Gastrocnemius medialis (tissue), 4 donors: ENCODE results near the gene SMIM45.

Experiments used
- ATAC-seq, 2 donors: fragments of 150-250 bp; one replicate each; pipeline ENCODE4 v1.9.1; 2016
- DNase-seq, 2 donors: peaks; one replicate each; pipeline ENCODE4 v3.0.0-alpha.2; 2019
- H3K27ac ChIP-seq, 4 donors: fragments of 200-600 bp; sonication (generic); 1 replicate in 1 of 4; 2 replicates in 3 of 4; pipeline ENCODE4 v1.5.1; 2016 to 2018; ENCODE audit warnings: mild to moderate bottlenecking in 2 of 4, moderate library complexity in 1 of 4
- H3K27me3 ChIP-seq, 3 donors: fragments of 200-600 bp; sonication (generic) in 2 of 3; 1 replicate in 1 of 3; 2 replicates in 2 of 3; pipeline versions ENCODE4 v1.5.1 to v1.6.0; 2016 to 2019; ENCODE audit warnings: mild to moderate bottlenecking in 1 of 3, moderate library complexity in 1 of 3
- H3K36me3 ChIP-seq, 2 donors: fragments of 200-600 bp; sonication (generic) in 1 of 2; one replicate each; pipeline ENCODE4 v1.5.1; 2017 to 2018
- H3K4me1 ChIP-seq, 2 donors: fragments of 200-600 bp; sonication (generic) in 1 of 2; one replicate each; pipeline ENCODE4 v1.5.1; 2016 to 2017; ENCODE audit warnings: mild to moderate bottlenecking in 2 of 2
- H3K4me3 ChIP-seq, 4 donors: fragments of 200-600 bp; sonication (generic) in 3 of 4; 1 replicate in 1 of 4; 2 replicates in 3 of 4; pipeline ENCODE4 v1.5.1; 2016 to 2019; ENCODE audit warnings: mild to moderate bottlenecking in 2 of 4
- H3K9me3 ChIP-seq, 3 donors: fragments of 200-600 bp; sonication (generic) in 2 of 3; 1 replicate in 1 of 3; 2 replicates in 2 of 3; pipeline ENCODE4 v1.5.1; 2016 to 2019
- POLR2A ChIP-seq, 2 donors: fragments of 450-650 bp; IDR thresholded peaks; one replicate each; pipeline ENCODE4 v1.6.1; 2017; ENCODE audit warnings: antibody characterized with exemption in 2 of 2, mild to moderate bottlenecking in 2 of 2, moderate library complexity in 2 of 2
- in situ Hi-C, 4 donors: fragments of 200-750 bp; cut with MboI; loops; one replicate each; pipeline versions ENCODE4 v1.15.0 to v1.8.0; 2017; ENCODE audit warnings: low sequenced_read_pairs in 4 of 4
- intact Hi-C: fragments of 100-400 bp; cut with DNase I; formaldehyde crosslinking; loops from one replicate; pipeline ENCODE4 v1.15.1; 2023; ENCODE audit warnings: low total_unique reads
- TF ChIP-seq, protein P1 (sequence below), 5 experiments: fragments of 450-650 bp in 3 of 5; fragments of 200-600 bp in 2 of 5; sonication (generic) in 2 of 5; IDR thresholded peaks in 4 of 5; conservative IDR thresholded peaks in 1 of 5; 1 replicate in 4 of 5; 2 replicates in 1 of 5; pipeline ENCODE4 v1.5.1; 2016 to 2019; ENCODE audit warnings: antibody characterized with exemption in 5 of 5, mild to moderate bottlenecking in 3 of 5, moderate library complexity in 3 of 5

SMIM45 gene

DNA sequence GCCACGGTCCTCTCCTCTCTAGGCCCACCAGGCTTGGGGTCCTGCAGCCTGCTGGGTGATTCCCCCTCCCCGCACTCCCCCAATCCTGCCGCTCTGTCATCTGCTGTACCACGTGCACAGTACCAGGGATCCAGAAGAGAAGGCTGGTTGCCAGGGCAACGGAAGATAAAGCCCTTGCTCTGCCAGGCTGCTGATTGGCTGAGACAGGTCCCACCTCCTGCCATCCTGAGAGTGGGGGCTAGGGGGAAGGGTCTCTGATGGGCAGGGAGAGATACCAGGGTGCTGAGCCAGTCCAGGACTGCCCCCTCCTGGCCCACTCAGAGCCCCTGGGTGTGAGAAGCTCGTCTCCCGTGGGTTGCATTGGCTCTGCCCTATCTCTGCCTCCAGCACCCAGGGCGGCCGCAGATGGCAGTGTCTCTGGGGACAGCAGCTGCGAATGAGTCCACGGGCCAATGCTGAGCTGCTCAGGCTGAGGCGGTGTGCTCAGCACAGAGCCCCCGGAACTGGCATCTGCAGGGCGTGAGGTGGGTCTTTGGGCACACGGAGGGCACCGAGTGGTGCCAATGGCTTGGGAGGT is at the start of gene SMIM45:
Gene SMIM45 (plus strand): TSS at position 253 of the 577 bp plus-strand sequence.
- no peaks in the 10 kb centered on the region for H3K4me1 ChIP-seq
- H3K9me3 ChIP-seq: no peaks in the 10 kb centered on the region
- H3K27me3 ChIP-seq: peaks cover 0 to 5% (median 0%) of the 10 kb centered on the region in 3 donors
- DNase-seq (no peak), ATAC-seq (no peak)
- no peaks in the 10 kb centered on the region for H3K36me3 ChIP-seq
- in situ Hi-C loops: loop anchor here in 2 of 4 donors (25.0 kb wide), 1 partner anchor 485 kb away; the partner anchor contains the start of gene NFAM1 (in 2 of the 2)
- intact Hi-C loops: no loop called here
- H3K27ac ChIP-seq: no peak within 1 kb of the TSS
- TF ChIP-seq, protein P1, sequence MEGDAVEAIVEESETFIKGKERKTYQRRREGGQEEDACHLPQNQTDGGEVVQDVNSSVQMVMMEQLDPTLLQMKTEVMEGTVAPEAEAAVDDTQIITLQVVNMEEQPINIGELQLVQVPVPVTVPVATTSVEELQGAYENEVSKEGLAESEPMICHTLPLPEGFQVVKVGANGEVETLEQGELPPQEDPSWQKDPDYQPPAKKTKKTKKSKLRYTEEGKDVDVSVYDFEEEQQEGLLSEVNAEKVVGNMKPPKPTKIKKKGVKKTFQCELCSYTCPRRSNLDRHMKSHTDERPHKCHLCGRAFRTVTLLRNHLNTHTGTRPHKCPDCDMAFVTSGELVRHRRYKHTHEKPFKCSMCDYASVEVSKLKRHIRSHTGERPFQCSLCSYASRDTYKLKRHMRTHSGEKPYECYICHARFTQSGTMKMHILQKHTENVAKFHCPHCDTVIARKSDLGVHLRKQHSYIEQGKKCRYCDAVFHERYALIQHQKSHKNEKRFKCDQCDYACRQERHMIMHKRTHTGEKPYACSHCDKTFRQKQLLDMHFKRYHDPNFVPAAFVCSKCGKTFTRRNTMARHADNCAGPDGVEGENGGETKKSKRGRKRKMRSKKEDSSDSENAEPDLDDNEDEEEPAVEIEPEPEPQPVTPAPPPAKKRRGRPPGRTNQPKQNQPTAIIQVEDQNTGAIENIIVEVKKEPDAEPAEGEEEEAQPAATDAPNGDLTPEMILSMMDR (IDR thresholded peaks at IDR 0.05 in 4 of 5, conservative IDR thresholded peaks at IDR 0.05 in 1 of 5): no peak
- no peak for TF ChIP-seq POLR2A (IDR thresholded peaks at IDR 0.05)
- H3K4me3 ChIP-seq: no peak within 1 kb of the TSS

- Histone ChIP-seq H3K9me3 (no peaks in the 10 kb centered on the region), H3K27me3 (no peaks in the 10 kb centered on the region), H3K4me3 (no peak overlapping the region), H3K27ac (peak overlapping the region; percentile 71 to 77 (median 74)), H3K36me3 (peaks cover 0 to 22% of the 10 kb centered on the region in 2 donors), H3K4me1 (peaks cover 25 to 31% of the 10 kb centered on the region in 2 donors)
- in situ Hi-C loops: no loop called here
- DNase-seq (peak; percentile 62 to 83), ATAC-seq (peak; percentile 37 to 43)
- TF ChIP-seq POLR2A (IDR thresholded peaks at IDR 0.05): peak in 1 of 2 donors; percentile 21
- TF ChIP-seq, protein P1 (IDR thresholded peaks at IDR 0.05 in 4 of 5, conservative IDR thresholded peaks at IDR 0.05 in 1 of 5): no peak
- intact Hi-C loops: no loop called here
Measured at GRCh38 chr22:41902932-41903421, 49.0 kb upstream of the SMIM45 start.

GRCh38 chr22:41904450-41905410 is 47.2 kb upstream of the SMIM45 start:
- Histone ChIP-seq H3K36me3 (peaks cover 0 to 22% of the 10 kb centered on the region in 2 donors), H3K27me3 (peaks cover 0 to 2% (median 0%) of the 10 kb centered on the region in 3 donors), H3K9me3 (no peaks in the 10 kb centered on the region), H3K4me3 (no peak overlapping the region), H3K4me1 (peaks cover 9 to 14% of the 10 kb centered on the region in 2 donors), H3K27ac (no peak overlapping the region)
- in situ Hi-C loops (no loop called here), intact Hi-C loops (no loop called here)
- ATAC-seq (no peak), DNase-seq (no peak)
- TF ChIP-seq, protein P1 (IDR thresholded peaks at IDR 0.05 in 4 of 5, conservative IDR thresholded peaks at IDR 0.05 in 1 of 5): no peak
- no peak for TF ChIP-seq POLR2A (IDR thresholded peaks at IDR 0.05)

- peaks cover 0 to 22% of the 10 kb centered on the region in 2 donors for H3K36me3 ChIP-seq
- peaks cover 4 to 9% of the 10 kb centered on the region in 2 donors for H3K4me1 ChIP-seq
- in situ Hi-C loops: no loop called here
- H3K9me3 ChIP-seq: no peaks in the 10 kb centered on the region
- H3K4me3 ChIP-seq: no peak overlapping the region
- no peak for DNase-seq
- ATAC-seq: no peak
- intact Hi-C loops: no loop called here
- no peak overlapping the region for H3K27ac ChIP-seq
- peaks cover under 1 to 5% (median under 1%) of the 10 kb centered on the region in 3 donors for H3K27me3 ChIP-seq
- no peak for TF ChIP-seq POLR2A (IDR thresholded peaks at IDR 0.05)
- TF ChIP-seq, protein P1 (IDR thresholded peaks at IDR 0.05 in 4 of 5, conservative IDR thresholded peaks at IDR 0.05 in 1 of 5): no peak
Measured at GRCh38 chr22:41905411-41906202, 46.3 kb upstream of the SMIM45 start.
